ENCODE results near the gene CR1. TPM values are rescaled to one million over a fixed set of nuclear protein-coding genes. Genes with fewer than 3 reads are reported as not detected.

The CR1 gene
- total RNA-seq, 3 donors from 2014 or later = 0.84 to 7.2 (median 3.8) TPM

DNA sequence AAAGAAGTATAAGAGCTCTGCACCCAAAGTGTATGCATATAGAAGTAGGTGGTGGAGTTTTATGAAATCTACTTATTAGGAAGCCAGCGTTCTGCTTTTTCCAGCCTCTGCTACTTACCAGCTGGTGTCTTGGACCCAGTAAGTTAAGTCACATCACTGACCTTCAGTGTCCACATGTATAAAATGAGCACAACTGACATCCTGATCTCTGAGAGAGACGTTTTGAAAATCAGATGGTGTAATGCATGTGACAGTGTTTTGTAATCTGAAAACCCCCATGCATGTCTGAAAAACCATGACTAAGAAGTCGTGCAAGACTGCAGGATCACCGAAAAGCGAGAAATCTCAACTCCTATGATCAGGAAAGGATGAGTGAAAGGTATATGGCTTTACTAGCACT lies 2.0 kb downstream of the CR1 start:
- Histone ChIP-seq H3K36me3 (ENCODE audit: low read depth) (no peaks in the 10 kb centered on the region), H3K9me3 (no peaks in the 10 kb centered on the region), H3K4me3 (no peak overlapping the region), H3K4me1 (ENCODE audit: low read depth) (peaks cover 6% of the 10 kb centered on the region)
- TF ChIP-seq, protein P1, sequence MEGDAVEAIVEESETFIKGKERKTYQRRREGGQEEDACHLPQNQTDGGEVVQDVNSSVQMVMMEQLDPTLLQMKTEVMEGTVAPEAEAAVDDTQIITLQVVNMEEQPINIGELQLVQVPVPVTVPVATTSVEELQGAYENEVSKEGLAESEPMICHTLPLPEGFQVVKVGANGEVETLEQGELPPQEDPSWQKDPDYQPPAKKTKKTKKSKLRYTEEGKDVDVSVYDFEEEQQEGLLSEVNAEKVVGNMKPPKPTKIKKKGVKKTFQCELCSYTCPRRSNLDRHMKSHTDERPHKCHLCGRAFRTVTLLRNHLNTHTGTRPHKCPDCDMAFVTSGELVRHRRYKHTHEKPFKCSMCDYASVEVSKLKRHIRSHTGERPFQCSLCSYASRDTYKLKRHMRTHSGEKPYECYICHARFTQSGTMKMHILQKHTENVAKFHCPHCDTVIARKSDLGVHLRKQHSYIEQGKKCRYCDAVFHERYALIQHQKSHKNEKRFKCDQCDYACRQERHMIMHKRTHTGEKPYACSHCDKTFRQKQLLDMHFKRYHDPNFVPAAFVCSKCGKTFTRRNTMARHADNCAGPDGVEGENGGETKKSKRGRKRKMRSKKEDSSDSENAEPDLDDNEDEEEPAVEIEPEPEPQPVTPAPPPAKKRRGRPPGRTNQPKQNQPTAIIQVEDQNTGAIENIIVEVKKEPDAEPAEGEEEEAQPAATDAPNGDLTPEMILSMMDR (IDR thresholded peaks at IDR 0.05) = no peak
- ATAC-seq (no peak), DNase-seq (no peak)
- intact Hi-C loops (cut with DNase I, micrococcal nuclease) = loop anchor here in 1 of 2 donors (5.0 kb wide), 1 partner anchor 416 kb away; no protein-coding TSS in a partner anchor

DNA sequence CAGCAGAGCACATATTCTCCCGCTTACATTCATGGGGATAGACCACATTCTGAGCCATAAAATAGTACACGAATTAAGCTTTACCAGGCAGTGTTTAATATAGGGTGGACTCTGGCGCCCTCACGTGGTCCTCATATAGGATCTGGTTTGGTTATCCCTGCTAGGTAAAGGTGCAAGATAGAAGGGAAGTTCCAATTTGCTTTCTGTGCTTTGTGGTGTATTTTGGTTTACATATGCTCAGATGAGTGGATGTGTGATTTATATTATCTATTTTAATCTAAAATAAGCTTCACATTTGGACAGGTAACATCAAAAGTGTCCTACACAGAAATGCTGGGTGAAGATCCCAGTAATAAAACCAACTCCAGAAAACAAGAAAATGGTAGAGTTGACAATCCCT lies 3.6 kb downstream of the CR1 start:
- H3K9me3 ChIP-seq = no peaks in the 10 kb centered on the region
- H3K36me3 ChIP-seq (ENCODE audit: low read depth) = no peaks in the 10 kb centered on the region
- ATAC-seq = peak; percentile 85
- TF ChIP-seq, protein P1 (IDR thresholded peaks at IDR 0.05) = peak; percentile 45
- H3K4me1 ChIP-seq (ENCODE audit: low read depth) = peaks cover 6% of the 10 kb centered on the region
- peak in 2 of 3 donors; percentile 61 to 86 for DNase-seq
- intact Hi-C loops (cut with DNase I, micrococcal nuclease) = loop anchor here in 1 of 2 donors (5.0 kb wide), 1 partner anchor 417 kb away; no protein-coding TSS in a partner anchor
- no peak overlapping the region for H3K4me3 ChIP-seq

DNA sequence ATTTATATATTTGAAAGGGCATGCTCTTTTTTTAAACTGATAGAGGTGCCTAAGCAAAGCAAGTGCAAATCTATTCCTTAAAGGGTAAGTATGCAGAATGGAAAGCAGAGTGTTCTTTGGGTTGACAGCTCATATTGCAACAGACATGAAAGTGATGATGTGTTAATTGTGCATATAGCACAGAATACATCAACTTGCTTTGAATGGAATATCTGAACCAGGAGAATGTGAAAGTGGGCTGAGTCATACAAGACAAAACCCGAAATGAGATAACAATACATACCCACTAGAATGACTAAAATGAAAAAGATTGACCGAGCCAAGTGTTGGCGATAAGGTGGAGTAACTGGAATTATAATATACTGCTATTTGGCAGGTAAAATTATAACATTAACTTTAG lies 4.3 kb downstream of the CR1 start:
- intact Hi-C loops (cut with DNase I, micrococcal nuclease) = no loop called here
- Histone ChIP-seq H3K4me1 (ENCODE audit: low read depth) (peaks cover 6% of the 10 kb centered on the region), H3K36me3 (ENCODE audit: low read depth) (no peaks in the 10 kb centered on the region), H3K4me3 (no peak overlapping the region), H3K9me3 (no peaks in the 10 kb centered on the region)
- TF ChIP-seq, protein P1 (IDR thresholded peaks at IDR 0.05) = no peak
- ATAC-seq = no peak
- no peak for DNase-seq

DNA sequence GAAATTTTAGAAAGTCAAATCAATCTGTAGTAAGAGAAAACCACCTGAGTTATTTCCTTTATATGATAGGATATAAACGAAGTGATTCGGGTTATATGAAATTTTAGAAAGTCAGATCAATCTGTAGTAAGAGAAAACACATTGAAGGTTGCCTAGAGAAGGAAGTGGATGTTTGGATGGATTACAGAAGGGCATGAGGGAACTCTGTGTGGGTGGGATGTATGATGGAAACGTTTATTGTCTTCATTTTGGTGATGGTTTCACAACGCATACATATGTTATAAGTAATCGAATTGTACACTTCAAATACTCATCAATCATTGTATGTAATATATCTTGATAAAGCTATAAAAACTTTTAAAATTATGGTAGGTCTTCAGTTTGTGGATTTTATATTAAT lies 5.1 kb downstream of the CR1 start:
- Histone ChIP-seq H3K9me3 (no peaks in the 10 kb centered on the region), H3K36me3 (ENCODE audit: low read depth) (no peaks in the 10 kb centered on the region), H3K4me3 (no peak overlapping the region), H3K4me1 (ENCODE audit: low read depth) (peaks cover 6% of the 10 kb centered on the region)
- intact Hi-C loops (cut with DNase I, micrococcal nuclease) = no loop called here
- ATAC-seq (no peak), DNase-seq (no peak)
- TF ChIP-seq, protein P1 (IDR thresholded peaks at IDR 0.05) = no peak

DNA sequence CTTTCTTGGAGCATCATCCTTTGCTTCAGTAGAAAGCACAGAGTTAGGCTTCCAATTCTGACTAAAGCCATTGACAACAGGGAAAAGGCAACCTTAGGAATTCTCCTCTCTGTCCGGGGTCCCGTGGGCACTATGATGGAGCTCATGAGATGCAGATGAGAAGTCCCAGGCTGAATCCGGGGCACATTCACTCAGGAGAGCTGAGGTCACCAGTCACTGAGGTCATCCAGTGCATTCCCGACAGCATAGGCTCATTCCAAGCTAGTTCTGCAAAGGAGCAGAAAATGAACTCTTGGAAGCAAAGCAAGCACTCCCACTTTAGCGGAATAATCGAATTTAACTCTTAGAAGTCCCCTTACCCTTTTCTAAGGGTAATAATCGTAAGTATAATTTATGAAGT lies 6.8 kb downstream of the CR1 start:
- no peak overlapping the region for H3K4me3 ChIP-seq
- TF ChIP-seq, protein P1 (IDR thresholded peaks at IDR 0.05) = no peak
- no peaks in the 10 kb centered on the region for H3K9me3 ChIP-seq
- ATAC-seq (no peak), DNase-seq (no peak)
- H3K36me3 ChIP-seq (ENCODE audit: low read depth) = no peaks in the 10 kb centered on the region
- intact Hi-C loops (cut with DNase I, micrococcal nuclease) = no loop called here
- no peaks in the 10 kb centered on the region for H3K4me1 ChIP-seq (ENCODE audit: low read depth)

DNA sequence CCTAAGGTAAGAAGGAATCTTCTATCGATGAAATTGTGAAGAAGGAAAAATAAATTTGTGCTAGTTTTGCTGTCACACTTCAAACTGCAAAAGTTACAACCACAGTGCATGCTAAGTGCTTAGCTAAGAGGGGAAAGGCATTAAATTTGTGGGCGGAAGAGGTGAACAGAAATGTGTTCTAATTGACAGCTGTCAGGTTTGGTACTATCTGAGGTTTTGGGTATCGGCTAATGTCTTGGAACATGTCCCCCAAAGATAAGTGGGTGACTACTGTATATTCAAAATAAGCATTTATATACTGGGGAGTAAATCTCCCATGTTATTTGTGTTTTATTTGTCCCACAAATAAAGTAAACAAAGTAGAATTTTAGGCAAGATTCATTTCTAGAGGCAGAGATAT lies 8.0 kb downstream of the CR1 start:
- intact Hi-C loops (cut with DNase I, micrococcal nuclease) = no loop called here
- ATAC-seq (no peak), DNase-seq (no peak)
- Histone ChIP-seq H3K4me3 (no peak overlapping the region), H3K36me3 (ENCODE audit: low read depth) (no peaks in the 10 kb centered on the region), H3K4me1 (ENCODE audit: low read depth) (no peaks in the 10 kb centered on the region), H3K9me3 (no peaks in the 10 kb centered on the region)
- TF ChIP-seq, protein P1 (IDR thresholded peaks at IDR 0.05) = no peak

Data from mucosa of descending colon (tissue), 3 donors.